ENCODE results near the gene DPYSL3. TPM values are rescaled to one million over a fixed set of nuclear protein-coding genes. Genes with fewer than 3 reads are reported as not detected.

Gene DPYSL3
- polyA plus RNA-seq, 3 donors: 30.3 to 38.9 (median 30.4) TPM

- no peak for DNase-seq
Measured at GRCh38 chr5:147446523-147446922, 63.3 kb downstream of the DPYSL3 start.

DNA sequence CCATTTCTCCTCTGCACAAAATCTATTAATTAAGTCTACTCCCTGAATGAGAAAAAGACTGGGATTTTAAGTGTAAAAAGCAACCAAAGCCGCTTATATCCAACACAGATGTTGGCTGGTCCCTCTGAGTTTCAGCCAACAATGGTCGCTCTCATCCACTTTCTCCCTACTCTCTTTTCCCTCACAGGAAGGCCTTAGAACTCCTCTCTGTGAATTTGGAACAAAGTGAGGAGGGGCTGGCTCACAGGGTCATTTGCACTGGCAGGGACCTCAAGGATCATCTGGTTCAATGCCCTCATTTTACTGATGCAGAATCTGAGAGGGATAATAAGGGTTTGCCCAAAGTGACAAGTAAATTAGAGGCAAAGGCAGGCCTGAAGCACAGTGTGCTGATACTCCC is 64.0 kb downstream of the DPYSL3 start:
- no peak for DNase-seq

- DNase-seq: no peak
Measured at GRCh38 chr5:147445090-147445489, 64.8 kb downstream of the DPYSL3 start.

GRCh38 chr5:147442224-147442623 is 67.6 kb downstream of the DPYSL3 start:
- DNase-seq: no peak

GRCh38 chr5:147441191-147441695 is 68.6 kb downstream of the DPYSL3 start:
- DNase-seq: no peak

DNA sequence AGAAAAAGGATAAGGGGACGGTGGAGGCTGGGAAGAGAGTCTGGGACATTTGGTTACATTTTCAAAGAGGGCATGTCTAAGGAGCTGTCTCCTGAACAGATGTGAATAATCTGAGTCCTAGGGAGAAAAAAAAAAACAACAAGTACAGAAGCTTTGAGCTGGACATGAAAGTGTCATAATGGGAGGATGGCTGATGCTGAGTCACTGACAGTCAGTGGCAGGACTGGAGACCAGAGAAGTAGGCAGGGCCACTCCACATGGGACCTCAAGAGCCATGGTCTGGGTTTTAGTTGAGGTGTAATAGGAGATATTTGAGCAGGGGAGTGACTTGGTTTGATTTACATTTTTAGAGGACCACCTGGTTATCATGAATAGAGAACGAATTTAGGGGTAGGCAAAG is 70.6 kb downstream of the DPYSL3 start:
- no peak for DNase-seq

DNA sequence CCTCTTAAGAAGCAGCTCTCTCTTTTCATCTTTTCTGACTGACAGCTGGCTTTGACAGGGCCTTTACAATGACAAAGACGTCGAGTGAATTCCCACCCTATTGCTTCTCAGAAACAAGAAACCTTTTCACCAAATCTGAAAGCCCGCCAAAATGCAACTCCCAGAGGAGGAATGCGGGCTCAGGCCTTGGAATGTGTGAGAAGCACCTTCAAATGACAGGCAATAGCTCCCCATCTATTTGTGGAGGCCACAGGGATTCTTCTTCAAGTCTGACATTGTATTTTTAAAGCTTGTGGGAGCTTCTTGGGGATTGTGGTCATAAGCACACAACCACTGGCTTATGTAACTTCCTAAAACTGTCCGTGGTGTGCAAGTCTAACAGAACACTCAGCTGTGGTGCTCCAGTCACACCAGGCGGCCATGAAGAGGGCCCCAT is 72.7 kb downstream of the DPYSL3 start:
- no peak for DNase-seq

- no peak for DNase-seq
Measured at GRCh38 chr5:147436596-147436995, 73.3 kb downstream of the DPYSL3 start.

DNA sequence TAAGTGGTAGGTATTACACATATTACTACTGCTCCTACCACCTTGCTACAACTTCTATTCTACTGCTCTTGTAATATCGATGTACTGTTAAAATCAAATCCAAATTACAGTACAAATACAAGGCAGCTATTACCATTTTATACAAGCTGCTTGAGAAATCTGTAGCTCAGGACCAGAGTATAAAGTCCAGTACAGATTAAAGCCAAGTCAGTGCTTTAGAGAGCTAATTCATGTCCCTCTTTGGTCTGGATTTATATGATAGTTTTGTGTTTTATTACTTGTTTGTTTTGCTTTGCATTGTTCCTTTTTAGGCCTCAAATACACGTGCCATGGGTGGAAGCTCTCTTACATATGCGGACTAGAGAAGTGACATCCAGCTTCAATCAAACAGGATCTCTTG is 75.8 kb downstream of the DPYSL3 start:
- no peak for DNase-seq

GRCh38 chr5:147432323-147432722 is 77.5 kb downstream of the DPYSL3 start:
- no peak for DNase-seq

DNA sequence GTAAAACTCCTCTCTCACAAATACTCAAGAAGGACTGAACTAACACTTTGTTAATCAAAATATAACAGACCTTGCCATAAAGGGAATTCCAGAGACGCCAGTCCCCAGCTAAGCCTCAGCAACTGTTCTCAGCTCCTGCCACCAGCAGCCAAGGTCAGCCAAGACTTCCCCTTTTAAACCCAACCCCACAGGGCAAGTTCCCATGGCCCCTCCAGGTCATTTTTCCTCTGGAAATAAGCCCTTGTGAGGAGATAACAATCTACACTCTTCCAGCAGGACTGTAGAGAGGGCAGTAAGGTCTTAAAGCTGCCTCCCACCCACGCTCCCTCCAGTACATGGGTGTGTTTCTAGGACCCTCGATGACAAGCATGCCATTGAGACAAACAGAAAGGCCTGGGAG is 78.3 kb downstream of the DPYSL3 start:
- no peak for DNase-seq

DNA sequence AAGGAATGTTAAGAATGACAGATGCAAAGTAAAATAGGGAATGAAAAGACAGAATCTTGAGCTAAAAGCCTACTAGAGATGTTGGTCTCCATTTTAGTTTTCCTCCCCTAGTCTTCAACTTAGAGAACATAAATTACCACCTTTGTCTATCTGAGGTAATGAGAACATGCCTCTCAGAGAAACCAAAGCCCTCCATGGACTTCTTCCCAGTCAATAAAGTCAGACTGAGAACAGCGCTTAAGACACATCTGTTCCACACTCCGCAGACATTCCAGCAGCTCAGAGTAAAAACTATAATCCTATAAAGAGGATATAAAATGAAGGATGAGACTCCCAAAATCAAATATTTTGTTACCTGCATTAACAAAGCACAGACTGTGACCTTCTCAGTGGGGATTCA is 79.2 kb downstream of the DPYSL3 start:
- no peak for DNase-seq

DNA sequence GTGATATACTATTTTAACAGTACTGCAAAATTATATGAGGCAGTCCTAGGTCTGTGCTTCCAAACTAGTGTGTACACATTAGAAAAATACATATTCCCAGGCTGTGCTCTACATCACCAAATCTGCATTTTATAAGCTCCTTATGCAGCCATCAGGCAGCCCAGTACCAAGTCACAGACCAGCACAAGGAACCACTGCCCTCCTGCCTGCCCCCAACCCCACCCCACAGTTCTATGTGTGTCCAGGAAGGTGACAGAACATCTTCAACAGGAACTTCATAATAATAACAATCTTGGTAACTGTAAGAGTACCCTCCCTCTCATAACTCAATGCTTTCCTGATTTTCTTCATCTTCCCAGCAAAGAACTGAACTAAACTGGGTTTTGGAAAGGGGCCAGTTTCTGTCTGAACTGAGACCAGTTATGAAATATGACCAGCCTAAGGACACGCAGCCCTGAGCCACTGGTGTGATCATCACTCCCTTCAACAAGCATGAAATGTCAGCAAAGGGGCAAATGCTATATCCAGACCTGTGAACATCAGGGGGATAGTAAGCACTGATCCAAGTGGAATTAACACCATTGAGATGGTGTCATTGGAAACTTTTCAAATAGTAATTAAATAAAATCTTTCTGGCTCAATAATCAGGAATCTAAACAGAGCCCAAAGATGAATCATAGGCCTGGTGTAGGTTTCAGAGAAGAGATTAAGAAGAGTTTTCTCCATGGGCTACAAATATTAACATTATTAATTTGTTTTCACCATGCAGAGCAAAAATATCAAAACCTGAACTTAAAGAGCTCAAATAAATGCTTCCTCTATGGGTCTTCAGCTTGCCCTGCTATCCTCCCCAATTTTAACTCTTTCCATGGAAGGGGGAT is 82.1 kb downstream of the DPYSL3 start:
- DNase-seq: no peak

GRCh38 chr5:147426640-147427327 is 83.1 kb downstream of the DPYSL3 start:
- no peak for DNase-seq

- no peak for DNase-seq
Measured at GRCh38 chr5:147418613-147419012, 91.3 kb downstream of the DPYSL3 start.

DNA sequence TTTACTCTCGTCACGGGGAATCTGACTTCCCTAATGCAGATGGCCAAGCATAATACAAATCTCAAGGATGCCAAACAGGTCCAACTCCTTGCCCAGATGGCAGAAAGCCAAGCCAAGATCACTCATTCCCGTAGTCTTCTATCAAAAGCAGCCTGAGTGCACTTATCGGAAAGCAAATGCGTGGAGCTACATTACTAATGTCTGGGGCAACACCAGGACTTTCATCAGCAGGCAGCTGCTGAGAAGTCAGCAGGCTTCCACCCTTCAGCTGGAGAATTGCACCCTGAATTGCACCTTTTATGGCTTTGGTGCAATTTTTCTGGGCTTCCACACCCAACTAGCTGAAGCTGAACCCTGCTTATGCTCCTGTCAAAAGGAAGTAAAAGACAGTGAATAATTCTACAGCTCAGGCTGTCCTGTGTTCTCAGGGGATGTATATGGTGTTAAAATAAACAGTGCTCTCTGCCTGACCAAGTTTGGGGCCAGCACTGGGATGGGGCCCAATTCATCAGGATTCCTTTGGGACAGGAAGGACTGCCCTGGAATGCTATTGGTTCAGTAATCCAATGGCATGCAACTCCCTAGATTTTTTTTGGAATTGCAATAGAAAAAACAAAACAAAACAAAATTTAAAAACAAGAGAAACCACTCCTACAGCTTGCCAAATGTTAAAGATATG is 92.6 kb downstream of the DPYSL3 start:
- DNase-seq: no peak

GRCh38 chr5:147415651-147416050 is 94.2 kb downstream of the DPYSL3 start:
- DNase-seq: no peak

DNA sequence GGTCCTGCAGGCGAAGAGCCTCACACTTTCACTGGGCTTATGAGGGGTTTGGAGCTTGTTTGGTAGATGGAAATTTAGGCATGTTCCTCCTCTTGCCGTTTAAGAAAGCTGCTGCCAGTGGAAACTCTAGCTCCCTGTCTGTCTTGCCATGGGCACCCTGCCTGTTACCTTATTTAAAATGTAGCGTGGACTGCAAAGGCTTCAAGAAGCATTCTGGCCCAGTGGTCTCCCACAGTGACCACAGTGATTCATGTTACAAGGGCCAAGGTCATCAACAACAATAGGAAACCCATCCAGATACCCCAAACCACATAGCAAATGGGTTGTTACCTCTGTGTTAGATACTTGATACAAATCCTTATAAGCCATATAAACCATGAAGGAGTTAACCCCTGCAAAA is 96.6 kb downstream of the DPYSL3 start:
- no peak for DNase-seq

- no peak for DNase-seq
Measured at GRCh38 chr5:147412561-147412960, 97.3 kb downstream of the DPYSL3 start.

- DNase-seq: no peak
Measured at GRCh38 chr5:147411359-147412319, 98.2 kb downstream of the DPYSL3 start.
